HG02852 (cell line): ENCODE measurements around the gene ROCK2.
A peak's percentile ranks its signal among the peaks of the same experiment; 100 is the strongest.
"Not testable (repeated sequence)": the region's sequence is repeated elsewhere in the genome, so short reads cannot be mapped to it uniquely, and the experiment has no call there.

Experiments
- ATAC-seq: cut with Tn5 transposase; IDR thresholded peaks from one replicate; pipeline ENCODE4 v1.9.1; 2021; ENCODE audit warnings: mild to moderate bottlenecking, moderate library complexity; ENCODE audit not compliant: unreplicated experiment

ROCK2 gene

GRCh38 chr2:11196246-11196645 is 148.2 kb downstream of the ROCK2 start:
- ATAC-seq = no peak

GRCh38 chr2:11187731-11188130 is 156.7 kb downstream of the ROCK2 start:
- ATAC-seq = no peak

- no peak for ATAC-seq
Measured at GRCh38 chr2:11187083-11187619, 157.3 kb downstream of the ROCK2 start.

GRCh38 chr2:11186145-11186544 is 158.3 kb downstream of the ROCK2 start:
- ATAC-seq = no peak

- ATAC-seq = no peak
Measured at GRCh38 chr2:11182951-11183350, 161.5 kb downstream of the ROCK2 start.

- no peak for ATAC-seq
Measured at GRCh38 chr2:11180653-11181052, 163.8 kb downstream of the ROCK2 start.

- no peak for ATAC-seq
Measured at GRCh38 chr2:11179899-11180298, 164.5 kb downstream of the ROCK2 start.

GRCh38 chr2:11179196-11179595 is 165.2 kb downstream of the ROCK2 start:
- ATAC-seq = no peak

GRCh38 chr2:11177871-11178690 is 166.4 kb downstream of the ROCK2 start:
- ATAC-seq = no peak

GRCh38 chr2:11175293-11175795 is 169.1 kb downstream of the ROCK2 start:
- ATAC-seq = no peak

GRCh38 chr2:11174222-11174621 is 170.2 kb downstream of the ROCK2 start:
- ATAC-seq = no peak

- ATAC-seq = no peak
Measured at GRCh38 chr2:11169333-11169732, 175.1 kb downstream of the ROCK2 start.

- ATAC-seq = no peak
Measured at GRCh38 chr2:11168488-11168887, 175.9 kb downstream of the ROCK2 start.

GRCh38 chr2:11166476-11166875 is 178.0 kb downstream of the ROCK2 start:
- ATAC-seq = no peak

- not testable (repeated sequence) for ATAC-seq
Measured at GRCh38 chr2:11165046-11165445, 179.4 kb downstream of the ROCK2 start.

GRCh38 chr2:11163439-11164317 is 180.8 kb downstream of the ROCK2 start:
- no peak for ATAC-seq

GRCh38 chr2:11161747-11162146 is 182.7 kb downstream of the ROCK2 start:
- no peak for ATAC-seq

GRCh38 chr2:11160731-11161455 is 183.5 kb downstream of the ROCK2 start:
- ATAC-seq = peak; percentile 62

GRCh38 chr2:11160256-11160655 is 184.2 kb downstream of the ROCK2 start:
- no peak for ATAC-seq

GRCh38 chr2:11159574-11160170 is 184.8 kb downstream of the ROCK2 start:
- no peak for ATAC-seq
